H1 (cell line): Measurements from ENCODE around the gene SSX2IP. TPM values are rescaled to one million over a fixed set of nuclear protein-coding genes. Genes with fewer than 3 reads are reported as not detected.

Source experiments
- CEBPB ChIP-seq: IDR thresholded peaks from 2 replicates; pipeline ENCODE4 v1.6.1; 2012; ENCODE audit warnings: low read depth, low read length
- FOSL1 ChIP-seq: IDR thresholded peaks from 2 replicates; pipeline ENCODE4 v1.6.1; 2011; ENCODE audit warnings: mild to moderate bottlenecking, low read depth, low read length, moderate library complexity; ENCODE audit not compliant: insufficient read depth
- ZNF274 ChIP-seq: IDR thresholded peaks from 2 replicates; pipeline ENCODE4 v1.7.0; 2012; ENCODE audit warnings: low read length, borderline replicate concordance; ENCODE audit errors: extremely low read depth
- polyA plus RNA-seq, 7 experiments: library from polyadenylated mRNA; depleted of rRNA in 3 of 7; stranded (reverse) in 5 of 7; unstranded in 2 of 7; fragments of >200 nt in 5 of 7; fragments of 200-250 nt in 2 of 7; gene quantifications; 1 replicate in 5 of 7; 2 replicates in 1 of 7; 4 replicates in 1 of 7; pipeline versions ENCODE4 v1.2.1 to v1.2.3, GENCODE V29; 2011 to 2013; ENCODE audit warnings: missing spikeins in 2 of 7, mixed read lengths in 2 of 7
- total RNA-seq: library from RNA; stranded (reverse); fragmentation: NEBNext Ultra II Directional; extraction: Animal tissue kit (Norgen Biotek cat#: 25700); gene quantifications from 2 replicates; pipeline ENCODE4 v1.2.1, GENCODE V29; 2021

The SSX2IP gene
- total and polyA plus RNA-seq, 2 of the 8 experiments (the other 6 are each of a cell fraction or from before 2014, with no cell fraction given), result 4.0 to 31.3 TPM

- no peak for TF ChIP-seq FOSL1
- no peak for TF ChIP-seq CEBPB
- no peak for TF ChIP-seq ZNF274
These were observed 78.5 kb downstream of the SSX2IP start (continued) for GRCh38 chr1:84611796-84612195.
